GM23338 (cell line): ENCODE measurements around the gene CCDC187.

Experiments
- CTCF ChIP-seq, 2 experiments: fragments of 200-600 bp in 1 of 2; sonication (generic) in 1 of 2; conservative IDR thresholded peaks; 2 replicates each; pipeline versions ENCODE4 v1.5.1 to v1.6.1; 2016 to 2017; ENCODE audit warnings: antibody characterized with exemption in 2 of 2, low read depth in 2 of 2, mild to moderate bottlenecking in 2 of 2, moderate library complexity in 1 of 2
- EZH2 ChIP-seq: fragments of 200-600 bp; sonication (generic); IDR thresholded peaks from one replicate; pipeline ENCODE4 v1.8.0; 2017; ENCODE audit warnings: antibody characterized with exemption, mild to moderate bottlenecking, low read depth; ENCODE audit not compliant: unreplicated experiment
- POLR2AphosphoS5 ChIP-seq: IDR thresholded peaks from 2 replicates; pipeline ENCODE4 v1.6.1; 2016; ENCODE audit warnings: antibody characterized with exemption, low read depth

- TF ChIP-seq POLR2AphosphoS5, result no peak
- TF ChIP-seq EZH2, result no peak
- TF ChIP-seq CTCF (conservative IDR thresholded peaks at IDR 0.05; ENCODE audit: low read depth in 2 of 2), result no peak
Observed at GRCh38 chr9:136318776-136319241, 14.9 kb upstream of the CCDC187 start.
